ENCODE data around the gene TRAK2. TPM values are rescaled to one million over a fixed set of nuclear protein-coding genes. Genes with fewer than 3 reads are reported as not detected.
A peak's percentile ranks its signal among the peaks of the same experiment; 100 is the strongest.

TRAK2 gene
- total and polyA plus RNA-seq, 7 donors, result 17.0 to 76.5 (median 48.9) TPM

DNA sequence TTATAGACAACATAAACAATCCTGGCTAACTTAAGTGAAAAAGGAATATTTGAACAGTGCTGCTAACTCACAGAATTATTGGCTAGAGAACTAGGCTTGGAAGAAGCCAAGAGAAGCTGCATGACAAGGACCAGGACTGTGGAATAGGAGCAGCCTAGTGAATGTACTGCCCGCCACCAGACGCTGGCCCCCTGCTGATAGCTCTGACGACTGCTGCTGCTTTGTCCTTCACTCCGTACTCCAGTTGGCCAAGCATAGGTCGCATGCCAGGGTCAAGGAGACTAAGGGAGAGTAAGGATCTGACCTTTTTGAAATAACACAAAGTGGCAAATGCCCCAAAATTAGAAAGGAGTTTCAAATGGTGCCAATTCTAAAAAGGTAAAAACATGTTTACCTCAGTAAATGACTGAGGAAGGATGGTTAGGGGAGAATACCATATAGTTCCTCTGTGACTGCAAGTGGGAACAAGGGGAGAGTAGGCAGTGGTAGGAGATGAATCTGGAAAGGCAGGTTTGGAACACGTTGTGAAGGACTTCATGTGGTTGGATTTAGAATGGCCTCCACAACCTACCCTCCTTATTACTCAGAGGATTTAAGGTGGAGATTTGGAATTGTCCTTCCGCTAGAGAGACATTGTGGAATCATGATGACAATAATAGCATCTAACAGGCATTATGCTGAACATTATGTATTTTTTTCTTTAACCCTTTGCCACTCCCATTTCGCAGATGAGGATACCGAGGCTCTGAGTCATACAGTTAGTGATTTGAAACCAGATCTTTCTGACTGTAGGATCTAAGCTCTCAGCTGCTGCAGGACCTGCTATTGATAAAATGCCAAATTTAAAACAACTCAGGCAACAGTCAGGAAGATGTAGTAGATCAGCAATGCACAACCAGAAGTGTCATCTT is 19.8 kb upstream of the TRAK2 start:
- WGBS, 2 donors, result 90 to 91% methylated on average over 9 of the region's 9 CpGs
- no peak overlapping the region for H3K27ac ChIP-seq
- H3K27me3 ChIP-seq, result no peaks in the 10 kb centered on the region
- H3K4me1 ChIP-seq, result peaks cover 0 to 3% (median under 1%) of the 10 kb centered on the region in 4 donors
- no peaks in the 10 kb centered on the region for H3K9me3 ChIP-seq
- H3K36me3 ChIP-seq, result peaks cover 7 to 92% (median 16%) of the 10 kb centered on the region in 4 donors
- intact Hi-C loops (cut with DNase I), result no loop called here
- TF ChIP-seq POLR2A (IDR thresholded peaks at IDR 0.05) (no peak), POLR2AphosphoS5 (IDR thresholded peaks at IDR 0.05) (no peak), EP300 (IDR thresholded peaks at IDR 0.05) (no peak)
- TF ChIP-seq, protein P1, sequence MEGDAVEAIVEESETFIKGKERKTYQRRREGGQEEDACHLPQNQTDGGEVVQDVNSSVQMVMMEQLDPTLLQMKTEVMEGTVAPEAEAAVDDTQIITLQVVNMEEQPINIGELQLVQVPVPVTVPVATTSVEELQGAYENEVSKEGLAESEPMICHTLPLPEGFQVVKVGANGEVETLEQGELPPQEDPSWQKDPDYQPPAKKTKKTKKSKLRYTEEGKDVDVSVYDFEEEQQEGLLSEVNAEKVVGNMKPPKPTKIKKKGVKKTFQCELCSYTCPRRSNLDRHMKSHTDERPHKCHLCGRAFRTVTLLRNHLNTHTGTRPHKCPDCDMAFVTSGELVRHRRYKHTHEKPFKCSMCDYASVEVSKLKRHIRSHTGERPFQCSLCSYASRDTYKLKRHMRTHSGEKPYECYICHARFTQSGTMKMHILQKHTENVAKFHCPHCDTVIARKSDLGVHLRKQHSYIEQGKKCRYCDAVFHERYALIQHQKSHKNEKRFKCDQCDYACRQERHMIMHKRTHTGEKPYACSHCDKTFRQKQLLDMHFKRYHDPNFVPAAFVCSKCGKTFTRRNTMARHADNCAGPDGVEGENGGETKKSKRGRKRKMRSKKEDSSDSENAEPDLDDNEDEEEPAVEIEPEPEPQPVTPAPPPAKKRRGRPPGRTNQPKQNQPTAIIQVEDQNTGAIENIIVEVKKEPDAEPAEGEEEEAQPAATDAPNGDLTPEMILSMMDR (IDR thresholded peaks at IDR 0.05), result no peak
- no peak for DNase-seq
- no peak overlapping the region for H3K4me3 ChIP-seq

DNA sequence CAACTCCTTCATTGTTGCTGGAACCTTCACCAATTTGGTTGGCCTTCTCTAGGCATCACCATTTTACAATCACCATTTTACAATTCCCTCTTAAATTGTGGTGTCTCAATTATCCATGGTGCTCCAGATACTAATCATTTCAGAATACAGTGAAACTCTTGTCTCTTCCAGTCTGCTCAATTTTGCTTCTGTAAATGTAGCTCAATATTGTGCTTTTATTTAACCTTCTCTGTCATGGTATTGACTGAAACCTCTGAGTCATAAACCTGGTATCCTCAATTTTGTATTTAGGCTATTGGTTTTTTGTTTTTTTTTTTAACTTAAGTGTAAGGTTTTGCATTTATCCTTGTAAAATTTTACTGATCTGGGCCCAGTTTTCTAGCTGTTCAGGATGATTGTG is 16.4 kb upstream of the TRAK2 start:
- TF ChIP-seq POLR2AphosphoS5 (IDR thresholded peaks at IDR 0.05) (no peak), EP300 (IDR thresholded peaks at IDR 0.05) (no peak), POLR2A (IDR thresholded peaks at IDR 0.05) (no peak)
- TF ChIP-seq, protein P1 (IDR thresholded peaks at IDR 0.05), result no peak
- H3K4me1 ChIP-seq, result peaks cover 0 to 17% (median 11%) of the 10 kb centered on the region in 4 donors
- no peak overlapping the region for H3K27ac ChIP-seq
- intact Hi-C loops (cut with DNase I), result no loop called here
- peaks cover 13 to 82% (median 19%) of the 10 kb centered on the region in 4 donors for H3K36me3 ChIP-seq
- H3K27me3 ChIP-seq, result no peaks in the 10 kb centered on the region
- DNase-seq, result no peak
- no peak overlapping the region for H3K4me3 ChIP-seq
- no peaks in the 10 kb centered on the region for H3K9me3 ChIP-seq

DNA sequence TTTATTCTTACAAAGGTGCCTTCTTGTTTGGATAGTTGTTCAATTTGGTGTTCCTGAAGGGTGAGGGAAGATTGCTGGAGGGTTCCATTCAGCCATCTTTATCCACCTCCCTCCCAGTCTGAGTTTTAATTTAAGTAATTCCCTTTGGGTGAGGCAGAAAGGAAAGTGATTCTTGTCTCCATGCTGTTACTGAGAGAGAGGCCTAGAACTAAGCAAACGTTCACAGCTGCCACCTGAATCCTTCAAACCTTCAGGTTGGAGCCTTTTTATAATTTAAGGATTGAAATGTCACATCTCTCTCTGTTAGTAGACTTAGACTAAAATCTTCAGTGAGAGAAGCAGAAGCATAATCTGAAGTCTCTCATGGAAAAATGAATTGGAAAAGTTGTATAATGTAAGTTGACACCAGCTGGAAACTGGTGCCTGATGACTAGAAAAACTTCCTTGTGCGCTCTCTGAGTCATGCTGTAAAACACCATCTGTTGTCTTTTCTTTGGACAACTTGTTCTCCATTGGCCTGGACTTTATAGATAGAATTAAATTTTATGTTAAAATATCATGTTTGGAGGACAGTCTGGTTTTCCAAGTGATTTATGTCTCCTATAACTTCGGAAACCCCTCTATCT is 14.9 kb upstream of the TRAK2 start:
- Histone ChIP-seq H3K9me3 (no peaks in the 10 kb centered on the region), H3K36me3 (peaks cover 15 to 84% (median 23%) of the 10 kb centered on the region in 4 donors), H3K27me3 (no peaks in the 10 kb centered on the region), H3K27ac (peak overlapping the region; percentile 53 to 62 (median 58)), H3K4me1 (peaks cover 0 to 17% (median 11%) of the 10 kb centered on the region in 4 donors), H3K4me3 (no peak overlapping the region)
- intact Hi-C loops (cut with DNase I), result no loop called here
- 12 to 53% methylated on average over 3 of the region's 3 CpGs for WGBS, 2 donors
- no peak for DNase-seq
- TF ChIP-seq POLR2AphosphoS5 (IDR thresholded peaks at IDR 0.05), result peak in 3 of 4 donors; percentile 12 to 42 (median 18)
- no peak for TF ChIP-seq POLR2A (IDR thresholded peaks at IDR 0.05)

DNA sequence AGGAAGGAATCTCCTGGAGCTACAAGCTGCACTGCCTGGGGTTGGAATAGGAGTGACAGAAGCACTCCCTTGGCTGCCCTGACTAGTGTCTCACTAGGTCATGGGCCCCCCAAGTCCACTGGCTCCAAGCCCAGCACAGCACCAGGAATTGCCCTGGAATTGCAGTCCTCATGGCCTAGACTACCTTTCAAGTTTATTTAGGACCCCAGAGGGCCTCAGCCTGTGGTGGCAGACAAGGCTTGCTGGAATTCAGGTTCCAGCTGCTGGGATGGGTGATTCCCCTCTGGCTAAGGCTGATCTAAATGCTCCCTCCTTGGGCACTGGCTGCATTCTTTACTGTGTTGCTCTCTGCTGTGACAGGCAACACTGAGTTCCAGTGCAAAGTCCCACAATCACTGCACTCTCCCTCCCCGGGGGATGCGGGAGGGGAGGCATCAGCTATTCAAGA is 14.3 kb upstream of the TRAK2 start:
- H3K27ac ChIP-seq, result peak overlapping the region; percentile 53 to 62 (median 58)
- TF ChIP-seq POLR2AphosphoS5 (IDR thresholded peaks at IDR 0.05) (no peak), EP300 (IDR thresholded peaks at IDR 0.05) (no peak), POLR2A (IDR thresholded peaks at IDR 0.05) (no peak)
- TF ChIP-seq, protein P1 (IDR thresholded peaks at IDR 0.05), result no peak
- H3K36me3 ChIP-seq, result peaks cover 15 to 84% (median 24%) of the 10 kb centered on the region in 4 donors
- no peaks in the 10 kb centered on the region for H3K27me3 ChIP-seq
- H3K4me1 ChIP-seq, result peaks cover 0 to 17% (median 11%) of the 10 kb centered on the region in 4 donors
- DNase-seq, result no peak
- 57 to 87% methylated on average over 2 of the region's 2 CpGs for WGBS, 2 donors
- no peak overlapping the region for H3K4me3 ChIP-seq
- intact Hi-C loops (cut with DNase I), result no loop called here
- no peaks in the 10 kb centered on the region for H3K9me3 ChIP-seq

DNA sequence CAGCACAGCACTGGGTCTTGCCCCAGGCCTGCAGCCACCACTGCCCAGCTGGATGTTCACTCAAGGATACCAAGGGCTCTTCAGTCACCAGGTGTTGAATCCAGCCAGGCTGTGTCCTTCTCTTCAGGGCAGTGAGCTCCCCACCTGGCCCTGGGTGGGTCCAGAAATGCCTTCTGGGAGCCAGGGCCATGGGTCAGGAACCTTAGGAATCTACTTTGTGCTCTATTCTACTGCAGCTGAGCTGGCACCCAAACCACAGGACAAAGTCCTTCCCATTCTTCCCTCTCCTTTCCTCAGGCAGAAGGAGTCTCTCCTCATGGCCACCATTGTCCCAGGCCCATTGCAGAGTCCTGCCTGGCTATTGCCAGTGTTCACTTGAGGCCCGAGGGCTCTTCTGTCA is 13.3 kb upstream of the TRAK2 start:
- 96 to 97% methylated on average over 1 of the region's 1 CpG for WGBS, 2 donors
- H3K4me3 ChIP-seq, result no peak overlapping the region
- no peak for TF ChIP-seq EP300 (IDR thresholded peaks at IDR 0.05)
- TF ChIP-seq, protein P1 (IDR thresholded peaks at IDR 0.05), result no peak
- TF ChIP-seq POLR2AphosphoS5 (IDR thresholded peaks at IDR 0.05), result no peak
- no peak for TF ChIP-seq POLR2A (IDR thresholded peaks at IDR 0.05)
- H3K4me1 ChIP-seq, result peaks cover 0 to 17% (median 11%) of the 10 kb centered on the region in 4 donors
- no peaks in the 10 kb centered on the region for H3K27me3 ChIP-seq
- DNase-seq, result no peak
- peaks cover 14 to 84% (median 25%) of the 10 kb centered on the region in 4 donors for H3K36me3 ChIP-seq
- H3K27ac ChIP-seq, result peak overlapping the region in 1 of 4 donors; percentile 53
- no peaks in the 10 kb centered on the region for H3K9me3 ChIP-seq
- intact Hi-C loops (cut with DNase I), result no loop called here
